ENCODE data around the gene LYPD3. TPM values are rescaled to one million over a fixed set of nuclear protein-coding genes. Genes with fewer than 3 reads are reported as not detected.

The LYPD3 gene
- total RNA-seq, 1 donor from 2014 or later, result 0.24 TPM

DNA sequence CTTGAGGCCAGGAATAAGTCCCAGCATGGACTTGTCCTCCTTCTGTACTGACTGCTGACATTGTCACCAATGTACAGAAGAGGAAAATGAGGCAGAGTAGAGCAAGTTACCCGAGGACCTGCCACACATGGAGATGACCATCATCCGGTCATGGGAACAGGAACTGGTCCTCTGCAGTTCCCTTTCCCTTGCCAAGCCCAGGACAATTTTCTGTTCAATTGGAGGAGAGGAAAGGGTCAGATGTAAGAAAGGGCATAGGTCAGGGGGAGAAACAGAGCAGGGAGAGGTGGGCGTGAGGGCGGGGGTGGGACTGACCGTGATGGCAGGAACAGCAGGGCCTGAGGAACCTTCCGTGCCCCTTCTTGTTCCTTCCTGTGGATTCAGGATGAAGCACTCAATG lies 20.5 kb upstream of the LYPD3 start:
- Histone ChIP-seq H4K20me1 (ENCODE audit: low read depth) (no peaks in the 10 kb centered on the region), H3K79me2 (ENCODE audit: low read depth) (no peaks in the 10 kb centered on the region), H3K4me1 (no peaks in the 10 kb centered on the region), H3K36me3 (no peaks in the 10 kb centered on the region), H3K4me2 (no peak overlapping the region), H3K27ac (no peak overlapping the region), H3F3A (ENCODE audit: low read depth) (no peaks in the 10 kb centered on the region), H3K9ac (no peak overlapping the region), H3K4me3 (no peak overlapping the region), H2AFZ (replicated peaks) (no peak overlapping the region), H3K27me3 (no peaks in the 10 kb centered on the region), H3K9me3 (ENCODE audit: low read depth) (no peaks in the 10 kb centered on the region)
- Mint-ChIP-seq H3K36me3 (no peaks in the 10 kb centered on the region), H3K4me3 (no peak overlapping the region), H3K27ac (no peak overlapping the region), H3K4me1 (no peaks in the 10 kb centered on the region), H3K9me3 (no peaks in the 10 kb centered on the region), H3K27me3 (ENCODE audit: insufficient read depth, low read depth) (no peaks in the 10 kb centered on the region)
- no peak for DNase-seq (ENCODE audit: low spot score)
- TF ChIP-seq, protein P1, sequence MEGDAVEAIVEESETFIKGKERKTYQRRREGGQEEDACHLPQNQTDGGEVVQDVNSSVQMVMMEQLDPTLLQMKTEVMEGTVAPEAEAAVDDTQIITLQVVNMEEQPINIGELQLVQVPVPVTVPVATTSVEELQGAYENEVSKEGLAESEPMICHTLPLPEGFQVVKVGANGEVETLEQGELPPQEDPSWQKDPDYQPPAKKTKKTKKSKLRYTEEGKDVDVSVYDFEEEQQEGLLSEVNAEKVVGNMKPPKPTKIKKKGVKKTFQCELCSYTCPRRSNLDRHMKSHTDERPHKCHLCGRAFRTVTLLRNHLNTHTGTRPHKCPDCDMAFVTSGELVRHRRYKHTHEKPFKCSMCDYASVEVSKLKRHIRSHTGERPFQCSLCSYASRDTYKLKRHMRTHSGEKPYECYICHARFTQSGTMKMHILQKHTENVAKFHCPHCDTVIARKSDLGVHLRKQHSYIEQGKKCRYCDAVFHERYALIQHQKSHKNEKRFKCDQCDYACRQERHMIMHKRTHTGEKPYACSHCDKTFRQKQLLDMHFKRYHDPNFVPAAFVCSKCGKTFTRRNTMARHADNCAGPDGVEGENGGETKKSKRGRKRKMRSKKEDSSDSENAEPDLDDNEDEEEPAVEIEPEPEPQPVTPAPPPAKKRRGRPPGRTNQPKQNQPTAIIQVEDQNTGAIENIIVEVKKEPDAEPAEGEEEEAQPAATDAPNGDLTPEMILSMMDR (IDR thresholded peaks at IDR 0.05), result no peak
- TF ChIP-seq EZH2 (IDR thresholded peaks at IDR 0.05) (no peak), EZH2phosphoT487 (IDR thresholded peaks at IDR 0.05) (no peak)

DNA sequence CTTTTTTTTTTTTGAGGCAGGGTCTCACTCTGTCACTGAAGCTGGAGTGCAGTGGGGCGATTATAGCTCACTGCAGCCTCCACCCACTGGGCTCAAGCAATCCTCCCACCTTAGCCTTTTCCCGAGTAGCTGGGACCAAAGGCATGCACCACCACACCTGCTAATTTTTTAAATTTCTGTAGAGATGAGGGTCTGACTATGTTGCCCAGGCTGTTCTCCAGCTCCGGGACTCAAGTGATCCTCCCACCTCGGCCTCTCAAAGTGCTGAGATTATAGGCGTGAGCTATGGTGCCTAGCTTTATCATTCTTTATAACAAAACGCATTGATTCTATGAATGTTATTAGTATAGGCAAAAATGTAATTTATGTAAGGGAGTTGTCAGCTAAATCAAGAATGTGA lies 17.9 kb upstream of the LYPD3 start:
- no peak overlapping the region for H3K4me3 ChIP-seq
- no peaks in the 10 kb centered on the region for H3K79me2 ChIP-seq (ENCODE audit: low read depth)
- H3K9me3 ChIP-seq (ENCODE audit: low read depth), result no peaks in the 10 kb centered on the region
- H3K9ac ChIP-seq, result no peak overlapping the region
- no peak overlapping the region for H2AFZ ChIP-seq (replicated peaks)
- no peaks in the 10 kb centered on the region for H4K20me1 ChIP-seq (ENCODE audit: low read depth)
- no peak overlapping the region for H3K4me3 Mint-ChIP-seq
- DNase-seq (ENCODE audit: low spot score), result no peak
- H3K4me1 ChIP-seq, result no peaks in the 10 kb centered on the region
- H3K36me3 Mint-ChIP-seq, result no peaks in the 10 kb centered on the region
- H3F3A ChIP-seq (ENCODE audit: low read depth), result no peaks in the 10 kb centered on the region
- H3K27me3 Mint-ChIP-seq (ENCODE audit: insufficient read depth, low read depth), result no peaks in the 10 kb centered on the region
- H3K27ac Mint-ChIP-seq, result no peak overlapping the region
- no peak for TF ChIP-seq EZH2 (IDR thresholded peaks at IDR 0.05)
- no peak for TF ChIP-seq EZH2phosphoT487 (IDR thresholded peaks at IDR 0.05)
- TF ChIP-seq, protein P1 (IDR thresholded peaks at IDR 0.05), result no peak
- H3K9me3 Mint-ChIP-seq, result no peaks in the 10 kb centered on the region
- no peaks in the 10 kb centered on the region for H3K27me3 ChIP-seq
- no peak overlapping the region for H3K4me2 ChIP-seq
- H3K36me3 ChIP-seq, result no peaks in the 10 kb centered on the region
- H3K27ac ChIP-seq, result no peak overlapping the region
- no peaks in the 10 kb centered on the region for H3K4me1 Mint-ChIP-seq

DNA sequence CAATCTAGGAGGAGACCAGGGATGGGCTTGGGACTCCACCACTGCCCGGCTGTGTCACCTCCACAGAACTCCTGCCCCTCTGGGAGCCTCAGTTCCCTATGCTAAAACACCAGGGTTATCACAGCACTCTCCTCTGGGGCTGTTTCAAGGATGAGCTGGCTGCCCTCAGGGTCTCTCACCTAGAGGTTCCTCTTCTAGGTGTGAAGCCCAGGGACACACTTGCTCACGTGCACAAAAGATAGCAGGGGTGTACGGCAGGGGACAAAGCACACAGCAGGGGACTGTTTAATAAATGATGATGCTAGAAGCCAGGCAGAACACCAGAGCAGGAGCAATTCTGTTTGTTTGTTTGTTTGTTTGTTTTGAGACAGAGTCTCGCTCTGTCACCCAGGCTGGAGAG lies 16.8 kb upstream of the LYPD3 start:
- Histone ChIP-seq H3K9me3 (ENCODE audit: low read depth) (no peaks in the 10 kb centered on the region), H3K79me2 (ENCODE audit: low read depth) (no peaks in the 10 kb centered on the region), H3K4me1 (no peaks in the 10 kb centered on the region), H2AFZ (replicated peaks) (no peak overlapping the region), H3K36me3 (no peaks in the 10 kb centered on the region), H3K4me2 (no peak overlapping the region), H3F3A (ENCODE audit: low read depth) (no peaks in the 10 kb centered on the region), H3K9ac (no peak overlapping the region), H4K20me1 (ENCODE audit: low read depth) (no peaks in the 10 kb centered on the region), H3K27me3 (no peaks in the 10 kb centered on the region), H3K4me3 (no peak overlapping the region), H3K27ac (no peak overlapping the region)
- Mint-ChIP-seq H3K27me3 (ENCODE audit: insufficient read depth, low read depth) (no peaks in the 10 kb centered on the region), H3K27ac (peak overlapping the region; percentile 86), H3K4me3 (no peak overlapping the region), H3K36me3 (no peaks in the 10 kb centered on the region), H3K4me1 (no peaks in the 10 kb centered on the region), H3K9me3 (no peaks in the 10 kb centered on the region)
- no peak for DNase-seq (ENCODE audit: low spot score)
- TF ChIP-seq EZH2 (IDR thresholded peaks at IDR 0.05), result no peak
- TF ChIP-seq, protein P1 (IDR thresholded peaks at IDR 0.05), result no peak
- TF ChIP-seq EZH2phosphoT487 (IDR thresholded peaks at IDR 0.05), result no peak

Data from neural progenitor cell (in vitro differentiated cells).